Measurements from ENCODE around the gene ATP2A1. TPM values are rescaled to one million over a fixed set of nuclear protein-coding genes. Genes with fewer than 3 reads are reported as not detected.
A peak's percentile ranks its signal among the peaks of the same experiment; 100 is the strongest.

ATP2A1 gene
- total and polyA plus RNA-seq, 2 of the 8 experiments (the other 6 are each of a cell fraction or from before 2014, with no cell fraction given): 1.7 to 2.4 TPM

- Histone ChIP-seq H3K79me1 (ENCODE audit: low read depth, low read length) (0 out of 2 replicates have a peak, but pooled peaks cover 2% of the 10 kb centered on the region), H3K14ac (ENCODE audit: insufficient read length) (no peak within 1 kb of the TSS), H2AK5ac (ENCODE audit: low read depth, low read length) (peak within 1 kb of the TSS; percentile 75), H2BK20ac (ENCODE audit: low read length) (0 out of 2 replicates have a peak within 1 kb of the TSS, but pooled peaks have one; percentile 18), H3K27ac (ENCODE audit: low read depth, low read length) (peak within 1 kb of the TSS; percentile 70; the same call in 1 of the 2 replicates), H2BK120ac (replicated peaks; ENCODE audit: low read depth, low read length) (no peak within 1 kb of the TSS), H4K8ac (ENCODE audit: extremely low read depth, insufficient read depth, low read length) (peak within 1 kb of the TSS; percentile 99), H2AFZ (ENCODE audit: low read length) (peak within 1 kb of the TSS; percentile 86; the same call in 1 of the 2 replicates), H3K56ac (replicated peaks; ENCODE audit: insufficient read length, low read depth, low read length) (peak within 1 kb of the TSS; percentile 82), H2BK12ac (ENCODE audit: low read depth, low read length) (peak within 1 kb of the TSS; percentile 75), H3K18ac (ENCODE audit: extremely low read depth, low read length) (peak within 1 kb of the TSS; percentile 93), H3K23me2 (ENCODE audit: low read depth, low read length) (peaks cover 14% of the 10 kb centered on the region), H2BK15ac (ENCODE audit: low read length) (no peak within 1 kb of the TSS), H3K36me3 (ENCODE audit: control insufficient read depth in 2 of 4, insufficient read depth in 4 of 4, low read length in 3 of 4) (peaks cover 17 to 32% (median 28%) of the 10 kb centered on the region in 4 experiments), H3K9me3 (ENCODE audit: insufficient read depth in 2 of 2, low read depth in 1 of 2, low read length in 1 of 2) (no peaks in the 10 kb centered on the region), H3K4me3 (ENCODE audit: extremely low read depth in 1 of 4, insufficient read depth in 2 of 4, low read depth in 3 of 4, low read length in 4 of 4) (peak within 1 kb of the TSS; percentile 87 to 99 (median 98)), H3K27me3 (replicated peaks in 1 of 4; ENCODE audit: control insufficient read depth in 3 of 4, extremely low read depth in 1 of 4, insufficient read depth in 3 of 4, low read length in 3 of 4) (no peaks in the 10 kb centered on the region), H3K23ac (ENCODE audit: insufficient read length) (no peak within 1 kb of the TSS), H4K20me1 (replicated peaks in 1 of 2; ENCODE audit: control insufficient read depth in 1 of 2, insufficient read depth in 2 of 2, low read length in 2 of 2) (peaks cover 2 to 14% of the 10 kb centered on the region in 2 experiments), H3K9ac (replicated peaks in 1 of 4; ENCODE audit: extremely low read depth in 1 of 4, low read depth in 3 of 4, low read length in 3 of 4) (peak within 1 kb of the TSS; percentile 74 to 91 (median 82)), H3K4me2 (ENCODE audit: insufficient read depth in 1 of 2, low read depth in 2 of 2, low read length in 2 of 2) (peak within 1 kb of the TSS; percentile 71 to 98), H2BK5ac (ENCODE audit: low read depth, low read length) (peak within 1 kb of the TSS; percentile 95), H3K4ac (replicated peaks; ENCODE audit: insufficient read length, low read depth, low read length) (peak within 1 kb of the TSS; percentile 98), H4K5ac (ENCODE audit: insufficient read length, low read depth, low read length) (peak within 1 kb of the TSS; percentile 92), H3K4me1 (replicated peaks in 1 of 4; ENCODE audit: control insufficient read depth in 3 of 4, insufficient read depth in 4 of 4, low read length in 3 of 4) (peaks cover 0 to 7% (median 3%) of the 10 kb centered on the region in 4 experiments; a peak in 5 of 7 replicates), H3K79me2 (ENCODE audit: control insufficient read depth in 1 of 2, insufficient read depth in 2 of 2, low read length in 2 of 2) (peaks cover 0 to 20% of the 10 kb centered on the region in 2 experiments; a peak in 3 of 4 replicates), H4K91ac (replicated peaks; ENCODE audit: insufficient read length, low read length) (peak within 1 kb of the TSS; percentile 91)
- FAIRE-seq (peak; percentile 48), DNase-seq (ENCODE audit: low read depth in 1 of 2, low spot score in 2 of 2) (peak; percentile 95 to 98)
- ChIA-PET POLR2A (ENCODE audit: partially characterized antibody) (interaction anchor here (0.6 to 23.4 kb wide), 13 partner anchors 8 to 128 kb away, joined by 3 to 756 read pairs (median 4); partner anchors contain the start of genes ATP2A1, ATXN2L and SH2B1), CTCF (ENCODE audit: partially characterized antibody) (interaction anchor here (0.9 to 4.8 kb wide), 16 partner anchors 8 to 127 kb away, joined by 3 to 34 read pairs (median 6); partner anchors contain the start of genes NFATC2IP and SH2B1)
- WGBS, 2 experiments (ENCODE audit: extremely low coverage in 1 of 2, insufficient coverage in 1 of 2, insufficient read length in 1 of 2, insufficient replicate concordance in 2 of 2, low coverage in 1 of 2, low lambda C conversion rate in 2 of 2, missing lambda C conversion rate in 1 of 2): 3% methylated on average over 58 of the region's 73 CpGs; no CpG with 5 or more reads in 1 of the 2 experiments
- peak; percentile 12 for TF ChIP-seq NANOG (IDR thresholded peaks at IDR 0.05; ENCODE audit: insufficient read depth, low read depth, low read length, poor library complexity, severe bottlenecking)
- peak; percentile 99 for TF ChIP-seq CREB1 (IDR thresholded peaks at IDR 0.05)
- peak; percentile 99 for TF ChIP-seq GABPA (IDR thresholded peaks at IDR 0.05; ENCODE audit: borderline replicate concordance, insufficient read depth, low read length)
- no peak for TF ChIP-seq RFX5 (IDR thresholded peaks at IDR 0.05; ENCODE audit: borderline replicate concordance, low read depth, low read length)
- peak; percentile 93 for TF ChIP-seq EGR1 (IDR thresholded peaks at IDR 0.05; ENCODE audit: borderline replicate concordance, low read depth, low read length)
- peak; percentile 71 for TF ChIP-seq ASH2L (IDR thresholded peaks at IDR 0.05; ENCODE audit: low read length)
- no peak for TF ChIP-seq RBBP5 (IDR thresholded peaks at IDR 0.05; ENCODE audit: borderline replicate concordance, low read depth, low read length)
- TF ChIP-seq MAX (IDR thresholded peaks at IDR 0.05): peak; percentile 41; the same call in 1 of the 2 replicates
- no peak for TF ChIP-seq BCL11A (IDR thresholded peaks at IDR 0.05; ENCODE audit: low read depth in 2 of 2, low read length in 2 of 2)
- peak; percentile 69 for TF ChIP-seq SP1 (IDR thresholded peaks at IDR 0.05; ENCODE audit: low read depth, low read length)
- peak; percentile 79 for TF ChIP-seq SRF (IDR thresholded peaks at IDR 0.05; ENCODE audit: low read depth, low read length)
Measured at GRCh38 chr16:28846080-28846932, 32.0 kb upstream of the ATP2A1 start, which contains the start of gene TUFM. Gene TUFM (minus strand): TSS chr16:28846348. CDS start chr16:28846269, 79 bp downstream.

All from H1 (cell line).